Measurements from ENCODE around the gene KLK15. TPM values are rescaled to one million over a fixed set of nuclear protein-coding genes. Genes with fewer than 3 reads are reported as not detected.
A peak's percentile ranks its signal among the peaks of the same experiment; 100 is the strongest.
"Not testable (repeated sequence)": the region's sequence is repeated elsewhere in the genome, so short reads cannot be mapped to it uniquely, and the experiment has no call there.

Gene KLK15
- total RNA-seq, 1 experiment from 2014 or later: not detected

- DNase-seq (ENCODE audit: low read depth): no peak
Observed at GRCh38 chr19:50796634-50797428, 36.5 kb downstream of the KLK15 start.

GRCh38 chr19:50796128-50796633, 37.2 kb downstream of the KLK15 start:
- peak; percentile 34 for DNase-seq (ENCODE audit: low read depth)

GRCh38 chr19:50795664-50796073, 37.7 kb downstream of the KLK15 start:
- DNase-seq (ENCODE audit: low read depth): no peak

- DNase-seq (ENCODE audit: low read depth): peak; percentile 41
Observed at GRCh38 chr19:50794876-50795663, 38.3 kb downstream of the KLK15 start.

- peak; percentile 37 for DNase-seq (ENCODE audit: low read depth)
Observed at GRCh38 chr19:50794074-50794875, 39.1 kb downstream of the KLK15 start.

- no peak for DNase-seq (ENCODE audit: low read depth)
Observed at GRCh38 chr19:50793558-50794065, 39.8 kb downstream of the KLK15 start.

- DNase-seq (ENCODE audit: low read depth): no peak
Observed at GRCh38 chr19:50792272-50793250, 40.8 kb downstream of the KLK15 start.

GRCh38 chr19:50791594-50792271, 41.6 kb downstream of the KLK15 start:
- no peak for DNase-seq (ENCODE audit: low read depth)

GRCh38 chr19:50790922-50791467, 42.4 kb downstream of the KLK15 start:
- no peak for DNase-seq (ENCODE audit: low read depth)

GRCh38 chr19:50790396-50790795, 43.0 kb downstream of the KLK15 start, which contains the start of gene ACP4:
ACP4 (plus strand) TSS chr19:50790415; CDS start chr19:50790415, 0 bp downstream.
- DNase-seq (ENCODE audit: low read depth): no peak

GRCh38 chr19:50785329-50785728, 48.0 kb downstream of the KLK15 start:
- no peak for DNase-seq (ENCODE audit: low read depth)

- no peak for DNase-seq (ENCODE audit: low read depth)
Observed at GRCh38 chr19:50784710-50785109, 48.7 kb downstream of the KLK15 start.

- not testable (repeated sequence) for DNase-seq (ENCODE audit: low read depth)
Observed at GRCh38 chr19:50783848-50784152, 49.6 kb downstream of the KLK15 start.

- no peak for DNase-seq (ENCODE audit: low read depth)
Observed at GRCh38 chr19:50780753-50781435, 52.5 kb downstream of the KLK15 start.

- no peak for DNase-seq (ENCODE audit: low read depth)
Observed at GRCh38 chr19:50779504-50780457, 53.6 kb downstream of the KLK15 start.

- DNase-seq (ENCODE audit: low read depth): no peak
Observed at GRCh38 chr19:50778906-50779430, 54.4 kb downstream of the KLK15 start.

GRCh38 chr19:50777830-50778303, 55.5 kb downstream of the KLK15 start:
- DNase-seq (ENCODE audit: low read depth): no peak
